A673 (cell line): Measurements from ENCODE around the gene ZNF428.

Experiments used
- CTCF ChIP-seq: fragments of 300-800, 200-600 bp; sonication (generic); conservative IDR thresholded peaks from 2 replicates; pipeline ENCODE4 v1.5.1; 2017; ENCODE audit warnings: low read depth, mild to moderate bottlenecking, antibody characterized with exemption, low read length, moderate library complexity, mixed read lengths
- EZH2 ChIP-seq: fragments of 200-600 bp; sonication (generic); IDR thresholded peaks from 2 replicates; pipeline ENCODE4 v1.6.1; 2017; ENCODE audit warnings: borderline replicate concordance, low read depth, mild to moderate bottlenecking, mixed read lengths, antibody characterized with exemption, low read length; ENCODE audit not compliant: poor library complexity, severe bottlenecking

GRCh38 chr19:43564800-43565199 is 54.6 kb downstream of the ZNF428 start:
- TF ChIP-seq CTCF (no peak), EZH2 (no peak)
